Effector memory CD4-positive, alpha-beta T cell (primary cell): ENCODE measurements around the gene ELAVL3.
"Not testable (repeated sequence)": the region's sequence is repeated elsewhere in the genome, so short reads cannot be mapped to it uniquely, and the experiment has no call there.

Source experiments
- DNase-seq, 3 donors: peaks; one replicate each; pipeline ENCODE4 v3.0.0-alpha.2; 2020
- H3K27ac ChIP-seq: 2 replicates; pipeline ENCODE4 v1.7.0; 2013; ENCODE audit warnings: mild to moderate bottlenecking, low read length, moderate library complexity; ENCODE audit not compliant: insufficient read depth, poor library complexity, severe bottlenecking
- H3K27me3 ChIP-seq: replicated peaks from 2 replicates; pipeline ENCODE4 v1.7.0; 2013; ENCODE audit warnings: mild to moderate bottlenecking, low read length; ENCODE audit not compliant: insufficient read depth, control insufficient read depth, poor library complexity, severe bottlenecking
- H3K36me3 ChIP-seq: 2 replicates; pipeline ENCODE4 v1.7.0; 2013; ENCODE audit warnings: mild to moderate bottlenecking, low read length, moderate library complexity; ENCODE audit not compliant: control insufficient read depth, insufficient read depth
- H3K4me1 ChIP-seq: 2 replicates; pipeline ENCODE4 v1.7.0; 2013; ENCODE audit warnings: low read length, mild to moderate bottlenecking; ENCODE audit not compliant: control insufficient read depth, insufficient read depth, poor library complexity, severe bottlenecking
- H3K4me3 ChIP-seq: 2 replicates; pipeline ENCODE4 v1.7.0; 2013; ENCODE audit warnings: low read length, low read depth, mild to moderate bottlenecking; ENCODE audit not compliant: insufficient read depth, poor library complexity, severe bottlenecking
- H3K9me3 ChIP-seq: 2 replicates; pipeline ENCODE4 v1.7.0; 2013; ENCODE audit warnings: mild to moderate bottlenecking, low read length, moderate library complexity; ENCODE audit not compliant: control insufficient read depth

The ELAVL3 gene

GRCh38 chr19:11478167-11479089 lies 2.4 kb downstream of the ELAVL3 start:
- H3K27ac ChIP-seq: no peak overlapping the region
- H3K4me1 ChIP-seq: peaks cover 26% of the 10 kb centered on the region
- no peak overlapping the region for H3K4me3 ChIP-seq
- H3K9me3 ChIP-seq: no peaks in the 10 kb centered on the region
- peaks cover 38% of the 10 kb centered on the region for H3K27me3 ChIP-seq
- H3K36me3 ChIP-seq: no peaks in the 10 kb centered on the region
- DNase-seq: no peak

DNA sequence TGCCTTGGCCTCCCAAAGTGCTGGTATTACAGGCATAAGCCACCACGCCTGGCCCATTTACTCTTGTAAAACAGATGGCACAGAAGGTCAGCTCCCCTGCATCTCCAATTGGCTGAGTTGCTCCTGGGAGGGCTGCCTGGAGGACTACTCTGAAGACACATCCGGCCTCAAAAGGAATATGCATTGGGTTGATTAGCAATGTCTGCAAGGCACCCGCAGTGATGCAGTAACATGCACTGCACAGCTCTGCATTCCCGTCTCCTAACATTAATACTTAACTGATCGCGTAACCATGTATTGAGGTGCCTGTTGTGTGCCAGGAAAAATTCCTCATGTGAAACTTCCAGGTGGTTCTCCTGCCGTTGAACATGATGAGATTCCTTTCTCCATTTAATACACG lies 5.0 kb downstream of the ELAVL3 start:
- Histone ChIP-seq H3K4me3 (no peak overlapping the region), H3K4me1 (peaks cover 11% of the 10 kb centered on the region), H3K27ac (no peak overlapping the region), H3K36me3 (no peaks in the 10 kb centered on the region), H3K9me3 (no peaks in the 10 kb centered on the region), H3K27me3 (peaks cover 16% of the 10 kb centered on the region)
- no peak for DNase-seq

DNA sequence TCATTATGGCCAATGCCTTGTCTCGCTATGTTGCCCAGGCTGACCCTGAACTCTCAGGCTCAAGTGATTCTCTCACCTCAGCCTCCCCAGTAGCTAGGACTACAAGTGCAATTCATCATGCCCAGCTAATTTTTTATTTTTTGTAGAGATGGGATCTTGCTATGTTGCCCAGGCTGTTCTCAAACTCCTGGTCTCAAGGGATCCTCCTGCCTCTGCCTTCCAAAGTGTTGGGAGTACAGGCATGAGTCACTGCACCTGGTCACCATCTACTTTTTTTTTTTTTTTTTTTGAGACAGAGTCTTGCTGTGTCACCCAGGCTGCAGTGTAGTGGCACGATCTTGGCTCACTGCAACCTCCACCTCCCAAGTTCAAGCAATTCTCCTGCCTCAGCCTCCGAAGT lies 5.5 kb downstream of the ELAVL3 start:
- H3K4me1 ChIP-seq, DNase-seq, H3K9me3 ChIP-seq, H3K4me3 ChIP-seq, H3K27ac ChIP-seq, H3K36me3 ChIP-seq: not testable (repeated sequence)
- H3K27me3 ChIP-seq: peaks cover 13% of the 10 kb centered on the region

DNA sequence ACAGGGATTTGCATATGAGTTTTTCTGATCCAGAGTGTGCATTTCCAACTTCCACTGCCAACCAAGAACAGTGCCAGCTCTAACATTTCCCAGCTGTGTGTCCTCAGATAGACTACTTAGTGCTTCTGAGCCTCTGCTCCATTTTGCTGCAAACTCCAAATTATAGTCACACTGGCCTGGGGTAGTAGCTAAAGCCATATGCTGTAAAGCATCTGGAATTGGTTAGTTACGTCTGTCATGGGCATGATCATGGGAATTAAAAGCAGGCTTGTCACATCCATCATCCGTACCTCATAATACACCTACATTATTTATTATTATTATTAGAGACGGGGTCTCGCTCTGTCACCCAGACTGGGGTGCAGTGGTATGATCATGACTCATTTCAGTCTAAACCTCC lies 7.1 kb downstream of the ELAVL3 start:
- H3K27me3 ChIP-seq: no peaks in the 10 kb centered on the region
- DNase-seq: no peak
- H3K27ac ChIP-seq: no peak overlapping the region
- H3K4me1 ChIP-seq: no peaks in the 10 kb centered on the region
- no peaks in the 10 kb centered on the region for H3K9me3 ChIP-seq
- no peaks in the 10 kb centered on the region for H3K36me3 ChIP-seq
- no peak overlapping the region for H3K4me3 ChIP-seq

GRCh38 chr19:11468266-11468845 lies 12.5 kb downstream of the ELAVL3 start:
- not testable (repeated sequence) for H3K27ac ChIP-seq, H3K4me3 ChIP-seq, DNase-seq

DNA sequence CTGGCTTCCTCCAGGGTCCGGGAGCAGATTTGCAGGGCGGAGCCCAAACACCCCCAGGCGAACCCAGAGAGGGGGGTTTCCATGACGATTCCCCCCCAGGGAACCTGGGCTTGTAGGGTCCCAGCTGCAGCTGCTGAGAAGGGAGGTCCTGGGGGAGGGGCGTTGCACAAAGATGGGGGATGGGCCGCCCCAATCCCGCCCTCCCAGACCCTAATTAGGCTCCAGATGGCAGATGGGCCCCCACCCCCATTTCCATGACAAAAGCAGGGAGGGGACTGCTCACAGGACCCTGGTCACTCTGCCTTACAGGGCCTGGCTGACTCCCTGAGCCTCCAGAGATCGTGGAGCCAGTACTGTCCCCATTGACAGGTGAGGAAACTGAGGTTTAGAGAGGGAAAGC lies 15.2 kb downstream of the ELAVL3 start:
- H3K27ac ChIP-seq: no peak overlapping the region
- H3K4me3 ChIP-seq: no peak overlapping the region
- DNase-seq: no peak
- no peaks in the 10 kb centered on the region for H3K4me1 ChIP-seq
- H3K27me3 ChIP-seq: no peaks in the 10 kb centered on the region
- H3K36me3 ChIP-seq: no peaks in the 10 kb centered on the region
- H3K9me3 ChIP-seq: no peaks in the 10 kb centered on the region

More at GRCh38 chr19:11468266-11468845, 12.5 kb downstream of the ELAVL3 start:
- H3K27me3 ChIP-seq, H3K36me3 ChIP-seq, H3K9me3 ChIP-seq, H3K4me1 ChIP-seq: not testable (repeated sequence)

GRCh38 chr19:11464333-11465265 lies 16.2 kb downstream of the ELAVL3 start:
- H3K27ac ChIP-seq: no peak overlapping the region
- DNase-seq: no peak
- H3K4me3 ChIP-seq: no peak overlapping the region

DNA sequence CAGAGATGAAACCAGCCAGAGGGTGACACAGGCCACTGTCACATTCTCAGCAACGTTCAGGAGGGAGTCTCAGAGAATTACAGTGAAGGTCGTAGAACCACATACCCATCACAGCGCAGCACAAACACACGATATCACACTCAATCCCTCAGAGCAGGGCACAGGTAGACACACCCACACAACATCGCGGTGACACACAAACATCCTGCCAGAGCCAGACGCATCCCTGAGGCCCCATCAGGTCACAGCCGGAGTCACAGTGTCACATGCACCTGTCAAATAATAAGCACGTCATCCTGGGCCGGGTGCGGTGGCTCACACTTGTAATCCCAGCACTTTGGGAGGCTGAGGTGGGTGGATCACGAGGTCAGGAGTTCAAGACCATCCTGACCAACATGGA lies 17.5 kb downstream of the ELAVL3 start:
- Histone ChIP-seq H3K27ac (no peak overlapping the region), H3K9me3 (no peaks in the 10 kb centered on the region)
- no peak for DNase-seq

More at GRCh38 chr19:11464333-11465265, 16.2 kb downstream of the ELAVL3 start:
- Histone ChIP-seq H3K4me1 (no peaks in the 10 kb centered on the region), H3K9me3 (no peaks in the 10 kb centered on the region), H3K36me3 (no peaks in the 10 kb centered on the region), H3K27me3 (no peaks in the 10 kb centered on the region)

DNA sequence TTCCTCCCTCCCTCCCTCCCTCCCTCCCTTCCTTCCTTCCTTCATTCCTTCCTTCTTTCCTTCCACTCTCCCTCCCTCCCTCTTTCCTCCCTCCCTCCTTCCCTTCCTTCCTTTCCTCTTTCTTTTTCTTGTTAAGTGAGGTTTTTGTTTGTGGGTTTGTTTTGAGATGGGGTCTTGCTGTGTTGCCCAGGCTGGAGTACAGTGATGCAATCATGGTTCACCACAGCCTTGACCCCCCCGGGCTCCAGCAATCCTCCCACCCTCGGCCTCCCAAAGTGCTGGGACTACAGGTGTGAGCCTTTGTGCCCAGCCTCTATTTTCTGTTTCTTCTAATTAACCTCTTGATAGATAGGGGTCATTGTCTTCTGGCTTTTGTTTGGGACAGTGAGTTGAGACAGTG lies 19.4 kb downstream of the ELAVL3 start:
- Histone ChIP-seq H3K36me3 (no peaks in the 10 kb centered on the region), H3K4me3 (no peak overlapping the region), H3K9me3 (no peaks in the 10 kb centered on the region), H3K27ac (no peak overlapping the region), H3K4me1 (no peaks in the 10 kb centered on the region), H3K27me3 (no peaks in the 10 kb centered on the region)
- no peak for DNase-seq

More for the DNA sequence above, 17.5 kb downstream of the ELAVL3 start:
- H3K36me3 ChIP-seq: no peaks in the 10 kb centered on the region
- no peak overlapping the region for H3K4me3 ChIP-seq
- no peaks in the 10 kb centered on the region for H3K27me3 ChIP-seq
- no peaks in the 10 kb centered on the region for H3K4me1 ChIP-seq
